ENCODE data around the gene RMRP. TPM values are rescaled to one million over a fixed set of nuclear protein-coding genes. Genes with fewer than 3 reads are reported as not detected.

RMRP gene
- polyA plus RNA-seq, 1 of the 3 experiments (the other 2 are of a cell fraction), result 64.9 TPM

- Histone ChIP-seq H3K4me1 (ENCODE audit: control insufficient read depth in 1 of 2, insufficient read depth in 2 of 2, low read depth in 1 of 2, low read length in 1 of 2) (peaks cover 0 to 13% of the 10 kb centered on the region in 2 experiments; a peak in 1 of 4 replicates), H3K36me3 (replicated peaks in 1 of 2; ENCODE audit: control insufficient read depth in 1 of 2, insufficient read depth in 2 of 2, low read length in 1 of 2) (no peaks in the 10 kb centered on the region), H3K9ac (no peak overlapping the region), H3K27me3 (ENCODE audit: insufficient read depth) (no peaks in the 10 kb centered on the region), H3K9me2 (no peaks in the 10 kb centered on the region), H3K27ac (ENCODE audit: low read depth in 2 of 2, low read length in 1 of 2) (no peak overlapping the region; a peak in 1 of 4 replicates), H3K79me2 (ENCODE audit: insufficient read depth) (no peaks in the 10 kb centered on the region), H3K4me2 (peak overlapping the region; percentile 69), H4K20me1 (ENCODE audit: insufficient read depth) (no peaks in the 10 kb centered on the region), H3K9me3 (no peaks in the 10 kb centered on the region), H2AFZ (ENCODE audit: low read depth) (peak overlapping the region; percentile 87; the same call in 1 of the 2 replicates), H3F3A (replicated peaks; ENCODE audit: insufficient read depth) (peaks cover 11% of the 10 kb centered on the region), H3K4me3 (ENCODE audit: low read depth in 2 of 2, low read length in 1 of 2) (peak overlapping the region in 1 of 2 experiments; percentile 38; a peak in 2 of 4 replicates)
- 73% methylated on average over 12 of the region's 13 CpGs for WGBS (ENCODE audit: low lambda C conversion rate)
- ChIA-PET CTCF (interaction anchor here (0.7 to 2.6 kb wide), 14 partner anchors 10 to 137 kb away, joined by 3 to 23 read pairs (median 3); partner anchors contain the start of genes ARHGEF39, CCDC107, RMRP and TPM2), POLR2A (interaction anchor here (0.7 to 1.7 kb wide), 8 partner anchors 10 to 58 kb away, joined by 3 to 11 read pairs (median 4); partner anchors contain the start of genes ARHGEF39, CCDC107 and CREB3)
- no peak for DNase-seq
- no peak for TF ChIP-seq NRF1 (IDR thresholded peaks at IDR 0.05; ENCODE audit: low read depth, low read length)
- TF ChIP-seq MXI1 (IDR thresholded peaks at IDR 0.05; ENCODE audit: low read depth, low read length), result no peak
- no peak for TF ChIP-seq FOXM1 (IDR thresholded peaks at IDR 0.05; ENCODE audit: low read depth)
- no peak for TF ChIP-seq PBX3 (IDR thresholded peaks at IDR 0.05)
- TF ChIP-seq IRF3 (IDR thresholded peaks at IDR 0.05; ENCODE audit: low read depth, low read length), result no peak
Measured at GRCh38 chr9:35675204-35675603, 17.4 kb upstream of the RMRP start.

GRCh38 chr9:35674025-35674361 lies 16.2 kb upstream of the RMRP start:
- Histone ChIP-seq H3K27ac (ENCODE audit: low read depth in 2 of 2, low read length in 1 of 2) (no peak overlapping the region), H3K4me2 (0 out of 2 replicates have a peak overlapping the region, but pooled peaks have one; percentile 32), H3K4me1 (ENCODE audit: control insufficient read depth in 1 of 2, insufficient read depth in 2 of 2, low read depth in 1 of 2, low read length in 1 of 2) (peaks cover 0 to 13% of the 10 kb centered on the region in 2 experiments; a peak in 1 of 4 replicates), H3F3A (replicated peaks; ENCODE audit: insufficient read depth) (peaks cover 11% of the 10 kb centered on the region), H3K36me3 (replicated peaks in 1 of 2; ENCODE audit: control insufficient read depth in 1 of 2, insufficient read depth in 2 of 2, low read length in 1 of 2) (no peaks in the 10 kb centered on the region), H3K79me2 (ENCODE audit: insufficient read depth) (no peaks in the 10 kb centered on the region), H3K4me3 (ENCODE audit: low read depth in 2 of 2, low read length in 1 of 2) (no peak overlapping the region), H3K9ac (no peak overlapping the region), H3K9me2 (no peaks in the 10 kb centered on the region), H3K9me3 (no peaks in the 10 kb centered on the region), H3K27me3 (ENCODE audit: insufficient read depth) (no peaks in the 10 kb centered on the region), H2AFZ (ENCODE audit: low read depth) (no peak overlapping the region), H4K20me1 (ENCODE audit: insufficient read depth) (no peaks in the 10 kb centered on the region)
- ChIA-PET POLR2A (interaction anchor here (0.7 kb wide), 1 partner anchor 17 kb away, joined by 4 read pairs; no protein-coding TSS in a partner anchor), CTCF (interaction anchor here (1.0 to 3.2 kb wide), 3 partner anchors 9 to 55 kb away, joined by 5 to 23 read pairs (median 19); partner anchors contain the start of genes ARHGEF39, CCDC107 and RMRP)
- no peak for DNase-seq
- 67% methylated on average over 3 of the region's 3 CpGs for WGBS (ENCODE audit: low lambda C conversion rate)
- TF ChIP-seq MXI1 (IDR thresholded peaks at IDR 0.05; ENCODE audit: low read depth, low read length) (no peak), SIN3A (IDR thresholded peaks at IDR 0.05; ENCODE audit: borderline replicate concordance, low read depth, low read length) (no peak), FOXM1 (IDR thresholded peaks at IDR 0.05; ENCODE audit: low read depth) (no peak), MAX (IDR thresholded peaks at IDR 0.05; ENCODE audit: low read depth) (no peak), RCOR1 (IDR thresholded peaks at IDR 0.05; ENCODE audit: low read length) (no peak), ELF1 (IDR thresholded peaks at IDR 0.05) (no peak), GABPA (IDR thresholded peaks at IDR 0.05; ENCODE audit: low read depth) (no peak), NFIC (IDR thresholded peaks at IDR 0.05; ENCODE audit: borderline replicate concordance) (no peak), RFX5 (IDR thresholded peaks at IDR 0.05; ENCODE audit: low read length) (no peak), ZBTB33 (IDR thresholded peaks at IDR 0.05; ENCODE audit: borderline replicate concordance, low read depth) (no peak), RAD21 (IDR thresholded peaks at IDR 0.05; ENCODE audit: low read length) (no peak), MEF2A (IDR thresholded peaks at IDR 0.05; ENCODE audit: borderline replicate concordance, low read depth) (no peak), JUND (IDR thresholded peaks at IDR 0.05) (no peak), CHD2 (IDR thresholded peaks at IDR 0.05; ENCODE audit: low read length, partially characterized antibody) (no peak), FOXJ3 (CRISPR knock-in tag; IDR thresholded peaks at IDR 0.05) (no peak), USF1 (IDR thresholded peaks at IDR 0.05; ENCODE audit: borderline replicate concordance, low read depth) (no peak), PBX3 (IDR thresholded peaks at IDR 0.05) (no peak)
